ENCODE data around the gene C20orf141.

DNA sequence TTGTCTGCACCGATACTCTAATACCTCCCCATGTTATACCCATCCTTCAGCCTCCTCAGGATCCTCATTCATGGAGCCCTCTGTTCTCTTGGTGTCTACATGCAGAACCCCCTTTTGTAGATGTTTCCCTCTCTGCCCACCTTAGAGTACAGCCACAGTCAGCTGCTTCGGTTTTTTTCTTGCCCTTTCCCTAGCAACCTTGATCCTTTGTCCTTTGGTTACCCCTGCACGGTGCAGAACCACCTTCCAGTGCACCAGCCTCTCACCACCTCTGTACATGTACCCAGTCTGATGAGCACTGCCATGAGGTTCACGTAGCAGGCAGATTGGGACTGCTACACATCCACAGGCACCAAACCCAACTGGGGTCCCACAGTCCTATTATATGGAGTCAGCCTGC, 33.0 kb downstream of the C20orf141 start:
- TF ChIP-seq, protein P1, sequence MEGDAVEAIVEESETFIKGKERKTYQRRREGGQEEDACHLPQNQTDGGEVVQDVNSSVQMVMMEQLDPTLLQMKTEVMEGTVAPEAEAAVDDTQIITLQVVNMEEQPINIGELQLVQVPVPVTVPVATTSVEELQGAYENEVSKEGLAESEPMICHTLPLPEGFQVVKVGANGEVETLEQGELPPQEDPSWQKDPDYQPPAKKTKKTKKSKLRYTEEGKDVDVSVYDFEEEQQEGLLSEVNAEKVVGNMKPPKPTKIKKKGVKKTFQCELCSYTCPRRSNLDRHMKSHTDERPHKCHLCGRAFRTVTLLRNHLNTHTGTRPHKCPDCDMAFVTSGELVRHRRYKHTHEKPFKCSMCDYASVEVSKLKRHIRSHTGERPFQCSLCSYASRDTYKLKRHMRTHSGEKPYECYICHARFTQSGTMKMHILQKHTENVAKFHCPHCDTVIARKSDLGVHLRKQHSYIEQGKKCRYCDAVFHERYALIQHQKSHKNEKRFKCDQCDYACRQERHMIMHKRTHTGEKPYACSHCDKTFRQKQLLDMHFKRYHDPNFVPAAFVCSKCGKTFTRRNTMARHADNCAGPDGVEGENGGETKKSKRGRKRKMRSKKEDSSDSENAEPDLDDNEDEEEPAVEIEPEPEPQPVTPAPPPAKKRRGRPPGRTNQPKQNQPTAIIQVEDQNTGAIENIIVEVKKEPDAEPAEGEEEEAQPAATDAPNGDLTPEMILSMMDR (IDR thresholded peaks at IDR 0.05), result no peak
- no peak for TF ChIP-seq POLR2A (IDR thresholded peaks at IDR 0.05)
